ENCODE data around the gene NDST3.
A peak's percentile ranks its signal among the peaks of the same experiment; 100 is the strongest.

GRCh38 chr4:118076958-118077766 is 42.9 kb downstream of the NDST3 start:
- TF ChIP-seq, protein P1, sequence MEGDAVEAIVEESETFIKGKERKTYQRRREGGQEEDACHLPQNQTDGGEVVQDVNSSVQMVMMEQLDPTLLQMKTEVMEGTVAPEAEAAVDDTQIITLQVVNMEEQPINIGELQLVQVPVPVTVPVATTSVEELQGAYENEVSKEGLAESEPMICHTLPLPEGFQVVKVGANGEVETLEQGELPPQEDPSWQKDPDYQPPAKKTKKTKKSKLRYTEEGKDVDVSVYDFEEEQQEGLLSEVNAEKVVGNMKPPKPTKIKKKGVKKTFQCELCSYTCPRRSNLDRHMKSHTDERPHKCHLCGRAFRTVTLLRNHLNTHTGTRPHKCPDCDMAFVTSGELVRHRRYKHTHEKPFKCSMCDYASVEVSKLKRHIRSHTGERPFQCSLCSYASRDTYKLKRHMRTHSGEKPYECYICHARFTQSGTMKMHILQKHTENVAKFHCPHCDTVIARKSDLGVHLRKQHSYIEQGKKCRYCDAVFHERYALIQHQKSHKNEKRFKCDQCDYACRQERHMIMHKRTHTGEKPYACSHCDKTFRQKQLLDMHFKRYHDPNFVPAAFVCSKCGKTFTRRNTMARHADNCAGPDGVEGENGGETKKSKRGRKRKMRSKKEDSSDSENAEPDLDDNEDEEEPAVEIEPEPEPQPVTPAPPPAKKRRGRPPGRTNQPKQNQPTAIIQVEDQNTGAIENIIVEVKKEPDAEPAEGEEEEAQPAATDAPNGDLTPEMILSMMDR (IDR thresholded peaks at IDR 0.05), result peak in 1 of 6 experiments; percentile 27
- no peak for TF ChIP-seq POLR2A (IDR thresholded peaks at IDR 0.05)
